GM20000 (cell line): ENCODE measurements around the gene SYT7.

Source experiments
- DNase-seq: peaks from one replicate; pipeline ENCODE4 v3.0.0; 2012; ENCODE audit warnings: low spot score
- CTCF ChIP-seq: IDR thresholded peaks from 2 replicates; pipeline ENCODE4 v1.5.1; 2012; ENCODE audit warnings: mild to moderate bottlenecking, control low read depth; ENCODE audit errors: extremely low read depth, missing control alignments

SYT7 gene

GRCh38 chr11:61533401-61533800 is 47.5 kb downstream of the SYT7 start:
- no peak for DNase-seq
- TF ChIP-seq CTCF = no peak

GRCh38 chr11:61533039-61533375 is 47.9 kb downstream of the SYT7 start:
- no peak for TF ChIP-seq CTCF
- DNase-seq = no peak

GRCh38 chr11:61532134-61533038 is 48.5 kb downstream of the SYT7 start:
- peak; percentile 88 for TF ChIP-seq CTCF
- peak; percentile 84 for DNase-seq

- no peak for DNase-seq
- no peak for TF ChIP-seq CTCF
Observed at GRCh38 chr11:61531044-61531443, 49.8 kb downstream of the SYT7 start.

GRCh38 chr11:61529537-61530225 is 51.2 kb downstream of the SYT7 start:
- DNase-seq = no peak
- no peak for TF ChIP-seq CTCF

GRCh38 chr11:61528114-61528513 is 52.8 kb downstream of the SYT7 start:
- no peak for DNase-seq
- no peak for TF ChIP-seq CTCF
